ENCODE data around the gene ANKRD66.

ANKRD66 gene

GRCh38 chr6:46808806-46809205, 62.1 kb downstream of the ANKRD66 start:
- no peak for TF ChIP-seq ZNF792 (tag by site-specific recombination; IDR thresholded peaks at IDR 0.05)
- no peak for TF ChIP-seq ZNF169 (tag by site-specific recombination; IDR thresholded peaks at IDR 0.05)
- TF ChIP-seq ZNF423 (tag by site-specific recombination; IDR thresholded peaks at IDR 0.05), result no peak
- no peak for TF ChIP-seq ZNF558 (tag by site-specific recombination; IDR thresholded peaks at IDR 0.05)
- TF ChIP-seq ZNF324 (tag by site-specific recombination; IDR thresholded peaks at IDR 0.05), result no peak
- TF ChIP-seq ZNF701 (tag by site-specific recombination; IDR thresholded peaks at IDR 0.05), result no peak
- TF ChIP-seq ZBTB6 (tag by site-specific recombination; IDR thresholded peaks at IDR 0.05), result no peak
- no peak for TF ChIP-seq ZNF26 (tag by site-specific recombination; IDR thresholded peaks at IDR 0.05)
- TF ChIP-seq ZFP69B (tag by site-specific recombination; IDR thresholded peaks at IDR 0.05), result no peak
- ChIA-PET POLR2A (no interaction called here), CTCF (interaction anchor here (0.6 kb wide), 1 partner anchor 39 kb away, joined by 4 read pairs; no protein-coding TSS in a partner anchor)
- Histone ChIP-seq H3K36me3 (ENCODE audit: control insufficient read depth in 2 of 2, insufficient read depth in 1 of 2, low read length in 2 of 2) (no peaks in the 10 kb centered on the region), H3K27ac (ENCODE audit: extremely low read depth, low read depth, low read length) (no peak overlapping the region), H3K4me3 (ENCODE audit: low read depth, low read length) (no peak overlapping the region), H3K4me1 (ENCODE audit: control insufficient read depth, insufficient read depth, low read length) (no peaks in the 10 kb centered on the region), H3K9me3 (ENCODE audit: control insufficient read depth, insufficient read depth, low read depth, low read length) (no peaks in the 10 kb centered on the region)
